Stimulated activated CD8-positive, alpha-beta memory T cell treated with anti-CD3 and anti-CD28 coated beads, Interleukin-7, amount 100 ng/mL, for 4 hours (primary cell): ENCODE data around the gene KIAA0930.
"Not testable (repeated sequence)": the region's sequence is repeated elsewhere in the genome, so short reads cannot be mapped to it uniquely, and the experiment has no call there.

Experiments used
- DNase-seq, 2 donors: peaks; one replicate each; pipeline ENCODE4 v3.0.0-alpha.2; 2020; ENCODE audit warnings: low read depth in 2 of 2

The KIAA0930 gene

DNA sequence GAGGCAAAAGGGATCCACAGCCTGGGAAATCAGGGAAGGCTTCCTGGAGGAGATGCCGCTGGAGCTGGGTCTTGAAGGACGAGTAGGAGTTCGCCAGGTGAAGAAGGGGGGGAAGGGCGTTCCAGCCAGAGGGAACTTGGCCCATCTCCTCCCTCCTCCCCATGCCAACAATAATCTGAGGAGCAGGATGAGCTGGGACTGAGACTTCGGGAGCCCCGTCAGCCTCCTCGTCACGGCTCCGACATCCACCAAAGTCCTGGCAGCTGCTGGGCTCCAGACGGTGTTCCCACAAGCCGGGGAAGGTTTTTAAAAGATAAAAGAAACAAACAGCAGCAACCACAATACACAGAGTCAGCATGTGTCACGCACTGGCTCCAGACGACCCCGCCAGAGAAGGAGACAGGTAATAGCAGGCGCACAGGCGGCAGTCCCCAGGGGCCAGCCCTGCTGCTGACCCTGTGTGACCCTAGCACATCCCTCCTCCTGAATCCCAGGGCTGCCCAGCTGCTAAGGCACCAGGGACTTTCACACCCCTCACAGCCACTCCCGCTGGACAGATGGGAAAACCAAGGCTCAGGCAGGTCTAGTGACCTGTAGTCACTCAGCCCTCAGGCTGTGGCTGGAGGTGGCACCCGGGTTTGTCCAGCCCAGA is 39.7 kb downstream of the KIAA0930 start:
- no peak for DNase-seq

GRCh38 chr22:45200230-45200629 is 40.5 kb downstream of the KIAA0930 start:
- DNase-seq = no peak

- no peak for DNase-seq
These were observed 41.0 kb downstream of the KIAA0930 start for GRCh38 chr22:45199723-45200122.

GRCh38 chr22:45198463-45198795 is 42.3 kb downstream of the KIAA0930 start:
- no peak for DNase-seq

DNA sequence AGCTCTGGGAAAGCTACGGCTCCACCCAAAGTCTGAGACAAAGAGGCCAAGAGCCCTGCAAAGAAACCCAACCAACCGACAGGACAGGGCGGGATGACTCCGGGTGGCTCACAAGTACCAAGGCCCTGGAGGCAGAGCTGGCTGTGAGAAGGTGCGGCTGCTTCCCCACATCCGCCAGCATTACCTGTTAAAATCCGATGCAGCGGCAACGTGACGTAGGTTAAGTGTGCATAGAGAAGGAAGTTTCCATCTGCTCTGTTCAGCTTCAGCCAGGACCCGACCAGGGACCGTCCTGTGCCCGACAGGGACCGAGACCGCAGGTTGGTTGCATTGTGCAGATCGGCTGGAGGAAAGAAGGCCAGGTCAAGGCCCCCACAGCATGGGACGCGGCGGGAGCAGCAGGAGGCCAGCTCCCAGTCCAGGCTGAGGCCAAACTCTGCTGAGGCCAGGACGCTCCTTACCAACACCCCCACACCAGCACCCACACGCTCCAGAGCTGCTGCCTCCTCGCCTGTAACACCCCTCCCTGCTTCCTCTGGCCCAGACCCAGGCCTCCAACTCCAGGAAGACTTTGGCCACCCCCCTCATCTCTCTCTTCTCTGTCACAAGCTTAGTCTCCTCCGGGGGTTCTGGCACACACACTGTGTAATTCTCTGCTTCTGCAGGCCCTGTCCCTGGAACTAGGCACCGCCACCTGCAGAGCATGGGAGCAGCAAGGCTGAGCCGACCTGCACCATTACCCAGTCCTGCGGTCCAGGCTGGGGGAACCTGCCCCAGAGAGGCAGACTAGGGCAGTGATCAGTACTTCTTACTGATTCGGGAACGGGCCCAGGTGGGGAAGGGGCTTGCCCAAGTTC is 42.9 kb downstream of the KIAA0930 start:
- DNase-seq = no peak

- DNase-seq = no peak
These were observed 43.6 kb downstream of the KIAA0930 start for GRCh38 chr22:45196926-45197605.

DNA sequence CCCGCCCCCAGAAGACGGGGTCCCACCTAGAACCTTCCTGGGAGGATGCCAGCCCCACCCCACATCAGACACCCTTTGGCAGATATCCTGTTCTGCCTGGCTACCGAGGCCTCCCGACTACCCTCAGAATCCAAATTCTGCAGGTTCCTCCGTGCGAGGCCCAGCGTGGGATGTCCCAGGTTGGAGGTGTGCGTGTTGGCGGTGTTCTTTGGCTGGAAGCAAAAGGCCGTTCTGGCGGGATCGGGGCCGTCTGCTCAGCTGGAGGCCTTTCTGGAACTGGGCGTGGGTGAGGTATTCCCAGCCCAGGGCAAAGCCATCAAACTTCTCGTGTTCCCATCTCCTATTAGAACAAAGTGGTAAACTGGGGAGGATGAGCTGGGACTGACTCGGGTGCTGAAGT is 44.4 kb downstream of the KIAA0930 start:
- DNase-seq = no peak

DNA sequence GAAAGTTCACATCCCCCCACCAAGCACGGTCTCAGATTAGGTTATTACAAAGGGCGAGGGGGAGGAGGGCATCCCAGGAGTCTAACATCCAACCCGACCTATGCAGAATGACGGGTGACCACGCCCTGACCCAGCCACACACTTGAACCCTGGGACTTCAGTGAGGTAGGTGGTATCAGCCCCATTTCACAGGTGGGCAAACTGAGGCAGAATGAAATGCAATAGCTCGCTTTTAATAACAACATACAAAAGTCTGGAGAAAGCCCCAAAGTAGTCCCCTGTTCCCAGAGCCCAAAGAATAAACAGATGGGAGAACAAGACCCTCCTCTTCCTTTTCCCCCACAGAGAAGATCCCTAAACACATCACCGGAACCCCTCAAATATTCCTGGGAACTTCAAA is 45.1 kb downstream of the KIAA0930 start:
- no peak for DNase-seq

DNA sequence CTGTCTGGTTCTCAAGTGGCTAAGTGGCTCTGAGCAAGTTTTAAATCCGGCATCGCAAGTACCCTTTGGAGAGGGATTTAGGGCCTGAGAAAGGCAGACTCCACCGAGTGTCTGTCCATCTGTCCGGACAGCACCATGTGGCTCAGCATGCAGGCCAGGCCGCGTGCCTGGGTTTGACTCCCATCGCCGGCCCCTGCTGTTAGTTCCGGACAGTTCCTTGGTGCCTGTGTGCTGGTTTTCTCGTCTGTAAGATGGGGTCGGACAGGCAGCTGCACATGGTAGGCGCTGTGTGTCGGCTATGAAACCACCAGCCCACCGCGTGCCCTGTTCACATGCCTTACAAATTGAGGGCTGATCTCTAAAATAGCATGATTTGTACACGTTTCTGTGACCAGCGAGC is 46.0 kb downstream of the KIAA0930 start:
- DNase-seq = no peak

DNA sequence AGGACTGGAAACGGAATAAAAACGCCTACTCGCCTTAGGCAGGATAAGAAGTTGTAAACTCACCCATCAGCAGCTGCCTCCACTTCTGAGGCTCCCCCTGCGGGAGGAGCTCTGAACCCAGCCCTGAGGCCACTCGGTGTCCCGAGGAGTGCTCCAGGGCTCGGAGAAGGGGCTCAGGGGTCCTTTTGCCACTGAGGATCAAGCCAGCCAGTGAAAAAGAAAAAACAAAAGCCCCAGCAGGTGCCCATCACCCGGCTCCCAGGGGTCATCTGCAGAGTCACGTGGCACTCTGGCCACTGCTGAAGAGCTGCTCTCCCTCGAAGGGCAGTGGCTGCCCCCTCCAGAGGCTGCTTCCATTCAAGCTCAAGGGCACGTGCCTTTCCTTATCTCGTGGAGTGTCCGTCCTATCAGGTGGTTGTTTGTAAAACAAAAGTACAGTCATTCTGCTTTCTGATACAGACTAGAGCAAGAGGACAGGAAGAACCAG is 48.0 kb downstream of the KIAA0930 start:
- no peak for DNase-seq

GRCh38 chr22:45191746-45192145 is 48.9 kb downstream of the KIAA0930 start:
- not testable (repeated sequence) for DNase-seq

DNA sequence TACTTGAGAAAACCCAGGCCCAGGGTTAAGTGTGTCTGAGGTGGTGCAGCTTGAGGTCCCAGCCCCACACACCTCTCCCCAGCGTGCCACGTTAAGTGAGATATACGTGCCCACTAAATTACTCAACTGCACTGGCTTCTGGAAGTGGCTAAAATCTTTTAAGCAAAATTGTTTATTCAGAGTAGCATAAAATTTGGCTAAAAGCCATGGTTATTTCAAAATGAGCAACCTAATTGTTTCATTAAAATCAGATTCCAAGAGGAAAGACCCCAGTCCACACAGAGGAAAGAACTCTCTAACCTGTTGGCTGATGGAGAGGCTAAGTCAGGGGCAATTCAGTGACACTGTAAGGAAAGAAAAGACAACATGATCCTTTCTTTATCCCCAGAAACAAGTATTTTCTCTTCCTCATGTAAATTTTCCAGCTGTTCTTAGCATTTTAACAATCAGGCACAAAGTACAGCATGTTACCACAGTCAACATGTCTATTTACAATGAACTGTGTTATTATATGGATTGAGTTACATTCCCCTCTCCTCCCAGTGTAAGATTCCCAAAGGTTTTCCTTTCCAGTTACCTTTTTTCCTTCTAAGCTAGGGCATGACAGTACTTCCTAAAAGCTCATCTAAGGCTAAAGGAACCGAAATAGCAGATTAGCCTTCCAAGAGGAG is 50.4 kb downstream of the KIAA0930 start:
- no peak for DNase-seq

- no peak for DNase-seq
These were observed 51.9 kb downstream of the KIAA0930 start for GRCh38 chr22:45188779-45189178.

GRCh38 chr22:45187891-45188290 is 52.8 kb downstream of the KIAA0930 start:
- DNase-seq = no peak

DNA sequence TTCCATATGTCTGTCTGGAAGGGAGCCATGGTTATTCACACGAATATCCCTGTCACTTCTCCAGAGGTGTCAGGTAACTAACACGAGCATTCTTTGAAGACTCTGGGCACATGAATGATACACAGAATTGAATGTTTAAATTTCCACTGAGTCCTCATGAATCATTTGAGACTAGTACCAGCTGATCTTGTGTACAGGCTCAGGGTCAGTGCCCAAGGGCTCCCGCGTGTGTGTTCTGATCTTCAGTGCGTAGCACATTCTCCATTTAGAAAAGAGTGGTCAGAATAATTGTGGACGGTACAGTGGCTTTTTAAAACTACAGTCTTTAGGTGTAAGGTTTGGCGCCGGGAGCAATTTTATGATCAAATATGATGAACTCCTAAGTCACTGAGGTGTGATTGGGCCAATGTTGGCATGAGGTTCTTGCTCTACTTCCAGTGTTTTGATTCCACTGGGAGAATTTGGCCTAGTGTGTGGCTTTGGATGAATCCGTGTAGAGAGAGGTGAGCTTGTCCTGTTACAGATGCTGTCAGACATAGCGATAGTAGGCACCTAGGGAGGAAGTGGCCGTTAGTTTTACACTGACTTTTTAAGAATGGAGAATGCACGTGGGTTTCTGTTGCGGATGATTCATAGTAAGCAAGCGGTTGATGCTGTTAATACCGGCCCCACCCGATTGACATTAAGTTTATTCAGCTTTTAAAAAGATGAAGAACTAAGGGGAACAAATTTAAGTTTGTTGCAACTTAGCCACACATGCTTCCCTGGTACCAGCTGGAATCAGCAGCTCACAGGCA is 54.8 kb downstream of the KIAA0930 start:
- no peak for DNase-seq

GRCh38 chr22:45183974-45184373 is 56.7 kb downstream of the KIAA0930 start:
- no peak for DNase-seq

- no peak for DNase-seq
These were observed 58.9 kb downstream of the KIAA0930 start for GRCh38 chr22:45181766-45182165.

DNA sequence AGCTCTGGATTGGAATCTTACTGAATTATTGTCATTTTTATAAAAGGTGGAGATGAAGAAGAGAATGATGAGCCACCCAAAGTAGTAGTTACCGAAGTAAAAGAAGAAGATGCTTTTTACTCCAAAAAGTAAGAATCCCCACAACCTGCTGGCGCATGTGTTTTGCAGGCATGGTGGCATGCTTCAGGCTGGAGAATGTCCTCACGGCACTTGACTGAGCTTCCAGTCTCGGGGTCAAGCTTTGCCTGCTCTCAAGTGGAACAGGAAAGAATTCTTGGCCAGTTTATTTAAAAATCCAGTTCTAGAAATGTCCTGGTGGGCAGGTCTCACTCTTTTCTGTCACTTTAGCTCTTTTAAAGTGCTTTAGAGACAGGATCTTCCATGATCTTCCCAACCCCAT is 59.5 kb downstream of the KIAA0930 start:
- no peak for DNase-seq

DNA sequence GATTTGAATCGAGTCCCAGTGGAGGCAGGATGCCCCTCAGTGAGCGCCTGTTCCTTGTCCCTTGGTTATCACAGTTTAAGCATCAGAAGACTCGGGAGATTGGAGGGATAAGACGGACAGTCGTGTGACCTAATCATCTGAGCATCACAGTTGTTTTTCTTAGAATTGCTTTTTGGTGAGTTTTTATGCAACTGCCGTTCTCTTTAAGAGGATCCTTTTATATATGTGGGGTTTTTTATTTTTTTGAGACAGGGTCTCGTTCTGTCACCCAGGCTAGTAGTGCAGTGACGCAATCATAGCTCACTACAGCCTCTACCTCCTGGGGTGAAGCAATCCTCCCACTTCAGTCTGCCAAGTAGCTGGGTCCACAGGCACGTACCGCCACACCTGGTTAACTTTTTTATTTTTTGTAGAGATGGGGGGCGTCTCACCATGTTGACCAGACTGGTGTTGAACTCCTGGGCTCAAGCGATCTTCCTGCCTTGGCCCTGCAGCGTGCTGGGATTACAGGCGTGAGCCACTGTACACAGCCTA is 60.5 kb downstream of the KIAA0930 start:
- no peak for DNase-seq

GRCh38 chr22:45179276-45180049 is 61.2 kb downstream of the KIAA0930 start:
- no peak for DNase-seq
